ENCODE results near the gene SZT2.

The SZT2 gene

DNA sequence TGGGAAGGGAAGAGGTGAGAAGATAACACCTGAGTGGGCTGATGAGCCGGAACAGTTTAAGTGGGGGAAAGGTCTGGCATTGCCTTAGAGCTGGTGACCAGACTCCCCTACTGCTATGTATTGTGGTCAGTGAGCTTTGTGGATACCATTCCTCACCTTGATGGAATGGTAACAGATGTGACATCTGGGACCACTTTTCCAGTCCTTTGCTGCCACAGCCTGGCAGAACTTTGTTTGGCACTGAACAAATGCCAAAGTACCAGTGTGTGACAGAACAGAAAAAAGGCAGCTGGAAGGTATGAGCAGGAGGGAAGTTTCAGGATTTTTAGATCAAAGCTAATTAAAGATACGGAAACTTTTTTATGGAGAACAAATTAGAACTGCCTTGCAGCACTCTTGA lies 6.2 kb upstream of the SZT2 start:
- TF ChIP-seq, protein P1, sequence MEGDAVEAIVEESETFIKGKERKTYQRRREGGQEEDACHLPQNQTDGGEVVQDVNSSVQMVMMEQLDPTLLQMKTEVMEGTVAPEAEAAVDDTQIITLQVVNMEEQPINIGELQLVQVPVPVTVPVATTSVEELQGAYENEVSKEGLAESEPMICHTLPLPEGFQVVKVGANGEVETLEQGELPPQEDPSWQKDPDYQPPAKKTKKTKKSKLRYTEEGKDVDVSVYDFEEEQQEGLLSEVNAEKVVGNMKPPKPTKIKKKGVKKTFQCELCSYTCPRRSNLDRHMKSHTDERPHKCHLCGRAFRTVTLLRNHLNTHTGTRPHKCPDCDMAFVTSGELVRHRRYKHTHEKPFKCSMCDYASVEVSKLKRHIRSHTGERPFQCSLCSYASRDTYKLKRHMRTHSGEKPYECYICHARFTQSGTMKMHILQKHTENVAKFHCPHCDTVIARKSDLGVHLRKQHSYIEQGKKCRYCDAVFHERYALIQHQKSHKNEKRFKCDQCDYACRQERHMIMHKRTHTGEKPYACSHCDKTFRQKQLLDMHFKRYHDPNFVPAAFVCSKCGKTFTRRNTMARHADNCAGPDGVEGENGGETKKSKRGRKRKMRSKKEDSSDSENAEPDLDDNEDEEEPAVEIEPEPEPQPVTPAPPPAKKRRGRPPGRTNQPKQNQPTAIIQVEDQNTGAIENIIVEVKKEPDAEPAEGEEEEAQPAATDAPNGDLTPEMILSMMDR (IDR thresholded peaks at IDR 0.05; ENCODE audit: low read length, missing control alignments) = no peak
- no peak overlapping the region for H3K4me3 ChIP-seq (replicated peaks; ENCODE audit: low read depth, low read length)
- DNase-seq (ENCODE audit: low read depth) = no peak

DNA sequence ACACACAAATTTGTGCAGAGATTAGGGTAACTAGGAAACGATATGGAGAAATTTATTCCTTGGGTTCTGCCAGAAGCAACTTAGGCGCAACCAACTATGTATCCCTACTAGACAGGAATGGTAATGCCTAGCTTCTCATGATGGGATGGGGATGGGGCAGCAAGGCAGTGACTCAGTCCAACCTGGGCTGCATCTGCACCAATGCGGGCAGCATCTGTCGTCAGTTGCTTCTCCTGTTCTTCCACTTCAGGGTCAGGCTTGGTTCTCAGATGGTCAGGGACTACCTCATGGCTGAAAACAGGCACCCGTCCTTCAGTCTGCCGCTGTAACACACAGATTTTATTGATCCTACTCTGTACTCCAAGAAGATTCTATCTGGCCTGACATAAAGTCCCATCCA lies 3.0 kb upstream of the SZT2 start:
- no peak for DNase-seq (ENCODE audit: low read depth)
- TF ChIP-seq, protein P1 (IDR thresholded peaks at IDR 0.05; ENCODE audit: low read length, missing control alignments) = no peak
- no peak overlapping the region for H3K4me3 ChIP-seq (replicated peaks; ENCODE audit: low read depth, low read length)

GRCh38 chr1:43387976-43388599 lies 1.6 kb upstream of the SZT2 start:
- DNase-seq (ENCODE audit: low read depth) = no peak
- H3K4me3 ChIP-seq (replicated peaks; ENCODE audit: low read depth, low read length) = no peak overlapping the region
- TF ChIP-seq, protein P1 (IDR thresholded peaks at IDR 0.05; ENCODE audit: low read length, missing control alignments) = no peak

DNA sequence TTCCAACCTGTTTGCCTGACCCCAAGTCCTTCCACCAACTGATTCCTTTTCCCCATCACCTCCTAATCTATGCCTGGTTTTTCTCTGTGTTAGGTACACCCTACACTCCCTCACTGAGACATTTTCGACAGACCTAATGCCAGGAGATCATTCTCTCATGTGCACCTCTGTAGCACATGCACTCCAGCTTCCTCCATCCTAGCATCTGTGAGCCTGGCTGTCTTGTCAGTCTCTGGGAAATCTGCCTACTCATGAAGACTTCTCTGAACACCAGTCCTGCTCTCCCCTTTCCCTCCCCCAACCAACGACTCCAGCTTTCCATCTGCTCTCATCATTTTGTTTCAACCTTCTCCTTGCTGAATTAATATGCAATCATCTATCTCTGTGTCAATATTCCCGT lies 1.1 kb upstream of the SZT2 start:
- no peak for DNase-seq (ENCODE audit: low read depth)
- TF ChIP-seq, protein P1 (IDR thresholded peaks at IDR 0.05; ENCODE audit: low read length, missing control alignments) = no peak
- H3K4me3 ChIP-seq (replicated peaks; ENCODE audit: low read depth, low read length) = peak overlapping the region; percentile 97

DNA sequence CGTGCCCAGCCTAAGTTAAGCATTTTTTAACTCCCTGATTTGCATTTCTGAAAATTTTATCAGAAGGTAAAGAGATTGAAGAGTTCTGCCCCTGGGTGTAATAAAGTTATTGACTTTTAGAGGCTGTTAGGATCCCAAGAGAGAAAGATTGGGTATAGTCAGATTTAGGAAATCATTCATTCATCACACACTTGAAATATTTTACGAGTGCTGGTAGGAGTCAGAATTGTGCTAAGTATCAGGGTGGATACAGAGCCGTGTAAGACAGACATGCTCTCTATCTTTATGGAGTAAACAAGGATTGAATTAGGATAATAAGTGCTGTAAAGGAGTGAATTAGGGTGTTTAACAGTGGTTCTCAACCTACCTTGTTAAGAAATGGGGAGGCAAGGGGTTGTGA lies 3.0 kb downstream of the SZT2 start:
- TF ChIP-seq, protein P1 (IDR thresholded peaks at IDR 0.05; ENCODE audit: low read length, missing control alignments) = no peak
- no peak overlapping the region for H3K4me3 ChIP-seq (replicated peaks; ENCODE audit: low read depth, low read length)
- DNase-seq (ENCODE audit: low read depth) = no peak

DNA sequence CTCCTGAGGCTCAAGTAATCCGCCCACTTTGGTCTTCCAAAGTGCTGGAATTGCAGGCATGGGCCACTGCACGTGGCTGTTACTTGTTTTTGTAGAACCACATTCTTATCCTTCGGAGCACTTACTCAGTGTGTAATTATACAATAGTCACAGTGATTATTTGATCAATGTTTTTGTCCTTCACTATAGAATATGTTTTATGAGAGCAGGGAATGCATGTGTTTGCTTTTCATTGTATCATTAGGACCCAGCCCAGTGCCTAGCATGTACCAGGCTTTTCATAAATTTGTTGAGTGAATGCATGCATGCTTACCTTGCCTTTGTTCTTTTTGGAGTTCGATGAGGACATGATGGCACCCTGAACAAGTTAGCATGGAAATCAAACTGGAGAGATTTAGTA lies 5.8 kb downstream of the SZT2 start:
- TF ChIP-seq, protein P1 (IDR thresholded peaks at IDR 0.05; ENCODE audit: low read length, missing control alignments) = no peak
- H3K4me3 ChIP-seq (replicated peaks; ENCODE audit: low read depth, low read length) = no peak overlapping the region
- DNase-seq (ENCODE audit: low read depth) = no peak

- H3K4me3 ChIP-seq (replicated peaks; ENCODE audit: low read depth, low read length) = no peak overlapping the region
- no peak for DNase-seq (ENCODE audit: low read depth)
- TF ChIP-seq, protein P1 (IDR thresholded peaks at IDR 0.05; ENCODE audit: low read length, missing control alignments) = no peak
Measured at GRCh38 chr1:43396059-43396458, 6.4 kb downstream of the SZT2 start.
